Motor neuron (in vitro differentiated cells): ENCODE data around the gene ABI1. TPM values are rescaled to one million over a fixed set of nuclear protein-coding genes. Genes with fewer than 3 reads are reported as not detected.
"Not testable (repeated sequence)": the region's sequence is repeated elsewhere in the genome, so short reads cannot be mapped to it uniquely, and the experiment has no call there.

Experiments
- ATAC-seq, 8 experiments: fragments of 200-7000 bp; cut with Tn5 transposase; replicated peaks in 6 of 8; 2 replicates each; pipeline ENCODE4 v1.8.0; 2021; ENCODE audit warnings: mild to moderate bottlenecking in 8 of 8, moderate library complexity in 8 of 8
- H3K27ac ChIP-seq, 2 donors: fragments of 250-450 bp; sonication (Bioruptor Pico); 2 replicates each; pipeline ENCODE4 v1.9.0; 2021; ENCODE audit warnings: antibody characterized with exemption in 2 of 2, mild to moderate bottlenecking in 2 of 2, moderate library complexity in 1 of 2
- H3K4me1 ChIP-seq, 2 donors: fragments of 250-450 bp; sonication (Bioruptor Pico); replicated peaks in 1 of 2; 2 replicates each; pipeline ENCODE4 v1.6.1; 2021; ENCODE audit warnings: antibody characterized with exemption in 2 of 2, mild to moderate bottlenecking in 2 of 2, moderate library complexity in 1 of 2
- H3K4me3 ChIP-seq, 5 donors: fragments of 250-450 bp; sonication (Bioruptor Pico); 2 replicates each; pipeline ENCODE4 v1.9.0; 2021; ENCODE audit warnings: antibody characterized with exemption in 5 of 5, mild to moderate bottlenecking in 5 of 5, moderate library complexity in 4 of 5
- WGBS, 10 experiments: fragments of 450-650 bp; shearing (Covaris generic); methylation state at CpG; one replicate each; pipeline ENCODE4 v1.0.0; 2022; 5-methylcytosine and 5-hydroxymethylcytosine counted together
- in situ Hi-C, 9 experiments: fragments of 400-800 bp; cut with MboI; loops; one replicate each; pipeline ENCODE4 v1.15.0; 2021; ENCODE audit warnings: low sequenced_read_pairs in 9 of 9, low pct_unique_long_range_greater_than_20kb in 2 of 9; ENCODE audit not compliant: unreplicated experiment in 9 of 9
- total RNA-seq, 8 experiments: library from RNA; unstranded; fragments of 300-600 nt; gene quantifications; 2 replicates each; pipeline versions ENCODE4 v1.2.3 to v1.2.4, GENCODE V29; 2022

Gene ABI1
- total RNA-seq: 10 to 100 TPM; 21.6 to 54.7 (median 23.8) TPM

- 0% methylated on average over 4 of the region's 59 CpGs; no CpG with 5 or more reads in 8 of the 10 experiments for WGBS, 10 experiments
- Histone ChIP-seq H3K27ac (peak within 1 kb of the TSS; percentile 77 to 82), H3K4me1 (peaks cover 4 to 6% of the 10 kb centered on the region in 2 donors), H3K4me3 (peak within 1 kb of the TSS; percentile 66 to 95 (median 74))
- peak; percentile 80 to 95 (median 91) for ATAC-seq
- in situ Hi-C loops: loop anchor here in 7 of 9 experiments (25.0 kb wide), 2 partner anchors 123 to 148 kb away; no protein-coding TSS in a partner anchor
Observed at GRCh38 chr10:26860443-26861204, at the start of gene ABI1. Gene ABI1 (minus strand): TSS chr10:26860958. CDS start chr10:26860863, 95 bp downstream.

- in situ Hi-C loops: no loop called here
- no peak for ATAC-seq
- no peaks in the 10 kb centered on the region for H3K4me1 ChIP-seq
Observed at GRCh38 chr10:26909753-26910152, 49.0 kb upstream of the ABI1 start.

DNA sequence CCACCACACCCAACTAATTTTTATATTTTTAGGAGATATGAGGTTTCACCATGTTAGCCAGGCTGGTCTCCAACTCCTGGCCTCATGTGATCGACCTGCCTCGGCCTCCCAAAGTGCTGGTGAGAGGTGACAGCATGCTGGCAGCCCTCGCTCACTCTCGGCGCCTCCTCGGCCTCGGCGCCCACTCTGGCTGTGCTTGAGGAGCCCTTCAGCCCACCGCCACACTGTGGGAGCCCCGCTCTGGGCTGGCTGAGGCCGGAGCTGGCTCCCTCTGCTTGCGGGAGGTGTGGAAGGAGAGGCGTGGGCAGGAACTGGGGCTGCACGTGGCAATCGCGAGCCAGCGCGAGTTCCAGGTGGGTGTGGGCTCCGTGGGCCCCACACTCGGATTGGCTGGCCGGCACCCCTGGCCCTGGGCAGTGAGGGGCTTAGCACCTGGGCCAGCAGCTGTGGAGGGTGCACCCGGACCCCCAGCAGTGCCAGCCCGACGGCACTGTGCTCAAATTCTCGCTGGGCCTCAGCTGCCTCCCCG is 44.6 kb upstream of the ABI1 start:
- in situ Hi-C loops, ATAC-seq, H3K27ac ChIP-seq, H3K4me3 ChIP-seq, H3K4me1 ChIP-seq: not testable (repeated sequence)
- 20 to 96% (median 60%) methylated on average over 1 to 7 of the region's 26 CpGs; no CpG with 5 or more reads in 3 of the 10 experiments for WGBS, 10 experiments

More at GRCh38 chr10:26909753-26910152, 49.0 kb upstream of the ABI1 start:
- Histone ChIP-seq H3K27ac (no peak overlapping the region), H3K4me3 (no peak overlapping the region)
- WGBS, 10 experiments: 39 to 100% (median 81%) methylated on average over 1 to 2 of the region's 2 CpGs

- H3K4me1 ChIP-seq: no peaks in the 10 kb centered on the region
- in situ Hi-C loops: no loop called here
- H3K4me3 ChIP-seq: no peak overlapping the region
- ATAC-seq: no peak
- no peak overlapping the region for H3K27ac ChIP-seq
- WGBS, 10 experiments: 12 to 70% (median 38%) methylated on average over 3 to 4 of the region's 5 CpGs; no CpG with 5 or more reads in 2 of the 10 experiments
Observed at GRCh38 chr10:26903431-26904217, 42.9 kb upstream of the ABI1 start.

DNA sequence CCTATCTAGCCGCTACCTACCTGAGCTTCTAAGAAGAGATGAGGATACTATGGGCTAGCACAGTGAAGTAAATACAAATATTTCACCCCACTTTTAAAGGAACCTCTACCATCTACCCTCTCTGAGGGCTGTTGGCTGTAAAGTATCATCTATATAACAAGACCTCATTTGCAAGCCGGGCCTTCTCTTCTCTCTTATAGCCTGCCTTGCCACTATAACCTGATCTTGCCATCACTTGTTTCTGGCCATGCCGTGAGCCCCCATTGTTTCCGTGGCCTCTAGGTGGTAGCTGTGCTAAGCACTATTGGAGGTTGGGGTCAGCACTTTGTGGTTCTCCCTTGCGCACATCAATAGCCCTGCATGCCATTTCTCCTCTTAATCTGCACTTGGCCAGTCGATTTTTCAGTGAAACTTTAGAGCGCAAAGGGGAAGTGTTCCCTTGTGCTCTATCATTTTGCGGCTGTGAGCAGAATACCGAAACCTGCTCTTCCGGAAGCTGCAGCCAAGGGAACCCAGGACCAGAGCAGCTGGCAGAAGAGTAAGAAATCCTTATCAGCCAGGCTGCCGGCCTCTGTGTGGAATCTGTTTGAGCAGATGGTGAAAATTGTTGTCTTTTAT is 31.7 kb upstream of the ABI1 start:
- 60 to 68% methylated on average over 1 to 3 of the region's 11 CpGs; no CpG with 5 or more reads in 8 of the 10 experiments for WGBS, 10 experiments
- H3K27ac ChIP-seq, ATAC-seq, H3K4me3 ChIP-seq, H3K4me1 ChIP-seq: not testable (repeated sequence)
- in situ Hi-C loops: loop anchor here in 1 of 9 experiments (10.0 kb wide), 1 partner anchor 462 kb away; no protein-coding TSS in a partner anchor

GRCh38 chr10:26890956-26891355 is 30.2 kb upstream of the ABI1 start:
- no peak overlapping the region for H3K27ac ChIP-seq

DNA sequence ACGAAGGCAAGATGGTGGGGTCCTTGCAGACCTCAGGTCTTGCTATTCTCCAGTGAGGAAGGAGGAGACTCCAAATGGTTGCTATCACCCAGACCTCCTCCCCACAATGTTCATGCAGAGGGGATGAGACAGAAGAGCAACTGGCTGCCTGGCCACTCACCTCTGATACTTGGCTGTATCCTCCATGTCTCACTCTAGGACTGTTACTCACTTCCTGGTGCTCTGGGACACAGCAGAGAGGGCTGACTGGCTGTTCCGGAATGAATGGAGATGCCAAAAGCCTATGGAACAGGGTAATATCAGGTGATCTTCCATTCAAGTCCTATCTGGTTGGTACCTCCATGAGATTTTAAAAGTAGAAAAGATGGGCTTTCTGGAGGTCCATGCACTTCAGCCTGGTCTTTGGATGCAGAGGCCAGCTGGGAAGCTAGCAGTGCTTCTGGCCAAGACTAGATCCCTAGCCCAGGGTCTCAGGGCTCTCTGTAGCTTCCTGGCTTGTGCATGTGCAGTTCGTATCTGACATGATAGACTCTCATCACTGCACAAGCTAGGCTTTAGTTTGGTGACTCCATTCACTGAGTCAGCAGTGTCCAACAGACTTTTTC is 27.0 kb upstream of the ABI1 start:
- Histone ChIP-seq H3K27ac (no peak overlapping the region), H3K4me1 (no peaks in the 10 kb centered on the region), H3K4me3 (no peak overlapping the region)
- WGBS, 10 experiments: 20 to 100% (median 80%) methylated on average over 1 to 3 of the region's 3 CpGs; no CpG with 5 or more reads in 6 of the 10 experiments
- in situ Hi-C loops: no loop called here
- ATAC-seq: no peak

More at GRCh38 chr10:26890956-26891355, 30.2 kb upstream of the ABI1 start:
- H3K4me1 ChIP-seq: no peaks in the 10 kb centered on the region
- in situ Hi-C loops: loop anchor here in 1 of 9 experiments (10.0 kb wide), 1 partner anchor 464 kb away; no protein-coding TSS in a partner anchor
- H3K4me3 ChIP-seq: no peak overlapping the region
- 16 to 91% (median 67%) methylated on average over 2 to 5 of the region's 5 CpGs; no CpG with 5 or more reads in 4 of the 10 experiments for WGBS, 10 experiments
- peak in 6 of 8 experiments; percentile 32 to 97 (median 78) for ATAC-seq

GRCh38 chr10:26881600-26882331 is 21.0 kb upstream of the ABI1 start:
- H3K4me1 ChIP-seq: no peaks in the 10 kb centered on the region
- ATAC-seq: peak; percentile 68 to 99 (median 87)
- no peak overlapping the region for H3K4me3 ChIP-seq
- in situ Hi-C loops: no loop called here
- H3K27ac ChIP-seq: no peak overlapping the region
- 0 to 33% (median 11%) methylated on average over 3 to 10 of the region's 10 CpGs for WGBS, 10 experiments

- 51 to 83% (median 67%) methylated on average over 2 to 5 of the region's 5 CpGs for WGBS, 10 experiments
- in situ Hi-C loops: loop anchor here in 1 of 9 experiments (10.0 kb wide), 1 partner anchor 155 kb away; no protein-coding TSS in a partner anchor
- H3K4me1 ChIP-seq: no peaks in the 10 kb centered on the region
- ATAC-seq: peak in 2 of 8 experiments; percentile 57 to 86
- no peak overlapping the region for H3K4me3 ChIP-seq
- H3K27ac ChIP-seq: no peak overlapping the region
Observed at GRCh38 chr10:26879744-26880143, 19.0 kb upstream of the ABI1 start.

GRCh38 chr10:26870766-26871165 is 10.0 kb upstream of the ABI1 start:
- Histone ChIP-seq H3K4me1 (no peaks in the 10 kb centered on the region), H3K27ac (no peak overlapping the region), H3K4me3 (no peak overlapping the region)
- no peak for ATAC-seq
- WGBS, 10 experiments: 20 to 100% (median 82%) methylated on average over 1 of the region's 1 CpG; no CpG with 5 or more reads in 2 of the 10 experiments
- in situ Hi-C loops: loop anchor here in 8 of 9 experiments (10.0 to 25.0 kb wide), 3 partner anchors 133 to 158 kb away; no protein-coding TSS in a partner anchor

DNA sequence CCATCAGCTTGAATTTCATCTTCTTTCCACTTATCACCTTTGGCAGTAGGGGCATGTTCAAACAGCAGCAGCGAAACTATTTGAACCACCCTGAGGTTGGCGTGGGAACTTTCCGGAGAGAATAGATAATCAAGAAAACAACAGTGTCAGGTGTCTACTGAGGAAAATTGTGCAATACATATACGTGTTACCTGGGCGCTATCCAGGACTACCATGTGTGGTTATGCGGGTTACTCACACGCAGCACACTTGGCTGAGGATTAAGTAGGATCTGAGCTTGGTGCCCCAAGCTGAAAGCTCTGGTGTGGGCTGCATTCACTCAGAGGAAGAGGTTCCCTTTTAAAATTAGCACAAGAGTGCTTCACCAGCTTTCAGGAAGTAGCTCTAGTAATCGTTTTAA is 8.8 kb upstream of the ABI1 start:
- H3K4me3 ChIP-seq: no peak overlapping the region
- H3K4me1 ChIP-seq: no peaks in the 10 kb centered on the region
- no peak overlapping the region for H3K27ac ChIP-seq
- in situ Hi-C loops: loop anchor here in 7 of 9 experiments (25.0 kb wide), 2 partner anchors 132 to 157 kb away; no protein-coding TSS in a partner anchor
- 33 to 100% (median 76%) methylated on average over 1 to 8 of the region's 8 CpGs for WGBS, 10 experiments
- ATAC-seq: no peak
